IMR-90 (cell line): ENCODE data around the gene OTOGL.

Source experiments
- BHLHE40 ChIP-seq: fragments of 150-350 bp; IDR thresholded peaks from 2 replicates; pipeline ENCODE4 v1.6.1; 2016; ENCODE audit warnings: mild to moderate bottlenecking, low read depth, low read length
- CEBPB ChIP-seq: IDR thresholded peaks from 2 replicates; pipeline ENCODE4 v1.6.1; 2012; ENCODE audit warnings: low read depth, low read length, improper control_type of control experiment
- CHD1 ChIP-seq: IDR thresholded peaks from 2 replicates; pipeline ENCODE4 v1.6.1; 2012; ENCODE audit warnings: low read depth, low read length, improper control_type of control experiment
- CTCF ChIP-seq: conservative IDR thresholded peaks from 2 replicates; pipeline ENCODE4 v1.5.1; 2012; ENCODE audit warnings: mild to moderate bottlenecking, low read depth, low read length, improper control_type of control experiment
- MAFK ChIP-seq: IDR thresholded peaks from 2 replicates; pipeline ENCODE4 v1.6.1; 2012; ENCODE audit warnings: low read depth, low read length, improper control_type of control experiment
- NFE2L2 ChIP-seq: fragments of 150-350 bp; IDR thresholded peaks from 2 replicates; pipeline ENCODE4 v1.6.1; 2016; ENCODE audit warnings: low read depth, mild to moderate bottlenecking, low read length
- POLR2A ChIP-seq: IDR thresholded peaks from 2 replicates; pipeline ENCODE4 v1.6.1; 2012; ENCODE audit warnings: mild to moderate bottlenecking, low read depth, low read length
- RAD21 ChIP-seq: IDR thresholded peaks from 2 replicates; pipeline ENCODE4 v1.6.1; 2012; ENCODE audit warnings: low read length, improper control_type of control experiment
- RFX5 ChIP-seq: IDR thresholded peaks from 2 replicates; pipeline ENCODE4 v1.8.0; 2012; ENCODE audit warnings: low read depth, mild to moderate bottlenecking, low read length, moderate library complexity
- TF ChIP-seq, protein P1 (sequence below): fragments of 150-350 bp; IDR thresholded peaks from 2 replicates; pipeline ENCODE4 v1.6.1; 2016; ENCODE audit warnings: low read depth, mild to moderate bottlenecking, low read length, moderate library complexity, borderline replicate concordance

DNA sequence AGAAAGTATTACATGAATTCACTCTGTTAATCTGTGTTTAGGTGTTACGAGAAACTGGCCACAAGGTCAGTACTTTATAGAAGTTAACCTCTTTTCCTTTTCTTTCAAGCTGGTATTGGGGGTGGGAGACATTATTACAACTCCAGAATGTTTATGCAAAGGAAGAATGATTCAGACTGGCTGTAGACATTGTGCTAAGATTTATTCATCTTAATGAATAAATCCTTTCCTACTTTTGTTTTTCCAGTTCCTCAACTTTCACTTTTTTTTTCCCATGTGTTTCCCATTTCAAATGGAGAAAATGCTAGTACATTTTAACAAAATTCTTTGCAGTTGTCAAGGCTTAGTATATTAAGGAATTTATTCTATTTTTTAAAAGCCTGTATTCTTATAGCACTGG lies 1.3 kb downstream of the OTOGL start:
- no peak for TF ChIP-seq CTCF
- no peak for TF ChIP-seq BHLHE40
- no peak for TF ChIP-seq CEBPB
- TF ChIP-seq POLR2A: no peak
- no peak for TF ChIP-seq NFE2L2
- TF ChIP-seq, protein P1, sequence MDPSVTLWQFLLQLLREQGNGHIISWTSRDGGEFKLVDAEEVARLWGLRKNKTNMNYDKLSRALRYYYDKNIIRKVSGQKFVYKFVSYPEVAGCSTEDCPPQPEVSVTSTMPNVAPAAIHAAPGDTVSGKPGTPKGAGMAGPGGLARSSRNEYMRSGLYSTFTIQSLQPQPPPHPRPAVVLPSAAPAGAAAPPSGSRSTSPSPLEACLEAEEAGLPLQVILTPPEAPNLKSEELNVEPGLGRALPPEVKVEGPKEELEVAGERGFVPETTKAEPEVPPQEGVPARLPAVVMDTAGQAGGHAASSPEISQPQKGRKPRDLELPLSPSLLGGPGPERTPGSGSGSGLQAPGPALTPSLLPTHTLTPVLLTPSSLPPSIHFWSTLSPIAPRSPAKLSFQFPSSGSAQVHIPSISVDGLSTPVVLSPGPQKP: no peak
- no peak for TF ChIP-seq MAFK
- no peak for TF ChIP-seq CHD1
- no peak for TF ChIP-seq RAD21
- TF ChIP-seq RFX5: no peak
